GM21576 (cell line): ENCODE data around the gene JAK1.
"Not testable (repeated sequence)": the region's sequence is repeated elsewhere in the genome, so short reads cannot be mapped to it uniquely, and the experiment has no call there.

Experiments used
- ATAC-seq: cut with Tn5 transposase; IDR thresholded peaks from one replicate; pipeline ENCODE4 v1.9.1; 2021; ENCODE audit warnings: mild to moderate bottlenecking, moderate library complexity; ENCODE audit not compliant: unreplicated experiment

Gene JAK1

DNA sequence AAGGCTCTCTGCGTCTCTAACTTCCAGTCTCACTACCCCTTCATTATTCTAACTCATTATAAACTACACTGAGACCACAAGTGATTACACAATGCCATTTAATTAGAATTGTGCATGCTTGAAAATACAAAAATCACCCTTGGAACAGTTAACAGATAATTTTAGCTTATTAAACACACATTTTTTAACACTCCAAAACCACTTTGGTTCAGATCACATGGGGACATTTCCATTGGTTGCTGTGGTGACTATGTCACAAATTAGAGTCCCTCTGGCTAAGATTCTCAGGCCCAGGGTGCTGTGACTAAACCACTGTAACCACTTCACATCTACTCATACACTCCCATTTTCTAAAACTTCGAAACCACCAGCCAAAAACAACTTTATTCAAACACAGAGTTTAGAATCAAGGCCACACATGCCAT, 43.0 kb downstream of the JAK1 start:
- ATAC-seq = no peak

DNA sequence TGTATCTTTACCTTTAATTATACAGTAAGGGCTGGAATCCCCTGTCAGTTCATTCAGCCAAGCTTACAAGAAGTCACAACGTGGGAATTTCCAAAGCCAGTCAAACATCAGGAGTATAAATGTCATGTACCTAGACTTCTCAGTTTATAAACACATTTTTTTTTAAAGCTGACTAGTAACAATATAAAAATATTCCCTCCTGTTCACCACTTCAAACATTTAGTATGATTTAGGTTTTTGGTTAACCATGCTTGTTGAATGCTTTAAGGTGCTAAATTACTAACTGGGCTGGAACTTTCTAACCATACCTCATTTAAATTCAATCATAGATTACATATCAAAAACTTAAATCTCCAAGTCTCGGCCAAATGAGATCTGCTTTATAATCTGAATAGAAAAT, 44.0 kb downstream of the JAK1 start:
- no peak for ATAC-seq

DNA sequence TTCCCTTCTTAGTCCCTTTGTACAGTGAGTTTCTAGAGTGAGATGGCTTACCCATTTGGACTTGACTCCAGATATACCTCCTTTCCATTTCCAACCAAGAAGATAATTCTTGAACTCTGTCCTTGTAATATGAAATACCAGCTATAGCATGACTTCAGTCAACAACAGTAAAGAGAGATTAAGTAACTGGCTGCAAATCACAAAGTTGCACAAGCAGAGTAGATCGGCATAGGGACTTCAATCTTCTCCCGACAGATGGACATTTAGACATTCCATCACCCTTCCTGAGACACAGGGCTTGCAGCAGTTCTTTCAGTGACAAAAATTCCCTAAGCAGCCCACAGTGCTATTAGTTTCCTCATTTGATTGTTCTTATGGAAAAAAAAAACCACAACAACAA, 44.6 kb downstream of the JAK1 start:
- ATAC-seq = no peak

DNA sequence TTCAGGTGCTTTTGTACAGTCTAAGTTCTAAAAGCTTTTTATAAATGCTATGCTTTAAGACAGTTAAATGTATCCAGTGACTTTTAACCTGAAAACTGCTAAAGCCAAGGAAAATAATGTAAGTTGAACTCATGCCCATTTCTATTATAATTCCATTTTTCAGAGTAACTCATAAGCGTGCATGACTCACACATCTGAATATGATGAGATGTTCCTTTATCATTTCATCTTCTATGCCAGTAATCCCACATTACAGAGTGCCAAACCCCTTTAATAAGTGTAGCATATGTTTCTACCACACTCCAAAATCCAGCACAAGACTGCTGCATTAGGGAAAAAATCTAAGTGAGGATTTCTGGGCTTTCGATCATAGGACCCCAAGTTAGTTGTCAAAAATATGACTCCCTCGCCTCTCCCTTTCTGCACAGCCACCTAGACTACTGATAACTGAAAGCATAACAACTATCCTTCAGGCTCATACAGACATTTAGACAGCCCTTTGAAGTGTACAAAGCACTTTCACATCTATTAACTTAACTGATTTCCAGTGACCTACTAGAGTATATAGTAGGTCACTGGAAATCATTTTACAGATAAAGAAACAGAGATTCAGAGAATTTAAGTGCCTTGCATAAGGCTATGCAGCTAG, 45.3 kb downstream of the JAK1 start:
- no peak for ATAC-seq

DNA sequence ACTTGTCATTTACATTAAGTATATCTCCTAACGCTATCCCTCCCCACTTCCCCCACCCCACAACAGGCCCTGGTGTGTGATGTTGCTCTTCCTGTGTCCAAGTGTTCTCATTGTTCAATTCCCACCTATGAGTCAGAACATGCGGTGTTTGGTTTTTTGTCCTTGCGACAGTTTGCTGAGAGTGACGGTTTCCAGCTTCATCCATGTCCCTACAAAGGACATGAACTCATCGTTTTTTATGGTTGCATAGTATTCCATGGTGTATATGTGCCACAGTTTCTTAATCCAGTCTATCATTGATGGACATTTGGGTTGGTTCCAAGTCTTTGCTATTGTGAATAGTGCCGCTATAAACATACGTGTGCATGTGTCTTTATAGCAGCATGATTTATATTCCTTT, 47.2 kb downstream of the JAK1 start:
- ATAC-seq = not testable (repeated sequence)

DNA sequence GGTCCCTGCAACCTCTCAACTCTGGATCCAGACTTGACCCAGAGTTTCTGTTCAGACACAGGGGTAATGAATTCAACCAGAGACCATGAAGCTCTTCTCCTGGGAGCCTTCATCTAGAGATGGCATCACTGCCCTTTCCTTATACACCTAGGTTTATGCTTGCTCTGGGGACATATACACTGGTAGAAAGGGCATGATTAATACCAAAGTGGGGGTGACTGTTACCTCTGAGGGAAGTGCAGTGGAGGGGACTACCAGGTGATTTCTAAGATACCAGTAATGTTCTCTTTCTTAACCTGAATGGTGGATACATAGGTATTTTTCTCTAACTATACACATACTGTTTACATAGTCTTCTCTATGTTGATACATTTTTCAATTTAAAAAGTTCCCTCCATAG, 48.4 kb downstream of the JAK1 start:
- no peak for ATAC-seq

DNA sequence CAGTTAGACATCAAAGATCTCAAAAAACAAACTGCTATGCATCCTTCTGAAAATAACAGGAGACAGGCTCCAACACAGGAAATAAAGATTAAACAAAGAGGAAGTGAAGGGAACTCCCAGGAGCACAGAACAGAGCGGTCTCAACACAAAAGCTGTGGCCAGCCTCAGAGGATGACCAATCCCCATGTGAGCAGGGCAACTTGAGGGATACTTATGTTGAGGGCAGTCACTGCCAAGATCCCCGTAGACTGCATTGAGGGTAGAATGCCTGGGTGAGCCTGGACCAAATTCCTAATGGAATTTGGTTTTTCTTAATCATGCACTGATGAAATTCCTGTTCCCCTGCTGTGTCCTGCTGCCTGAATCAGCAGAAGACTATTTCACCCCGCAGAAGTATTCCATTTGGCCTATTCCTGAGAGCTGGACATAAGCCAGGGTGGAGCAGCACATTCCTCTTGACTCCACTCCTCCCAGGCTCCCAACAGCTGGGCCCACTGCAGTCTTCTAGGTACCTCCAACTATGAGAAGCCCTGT, 49.0 kb downstream of the JAK1 start:
- no peak for ATAC-seq

DNA sequence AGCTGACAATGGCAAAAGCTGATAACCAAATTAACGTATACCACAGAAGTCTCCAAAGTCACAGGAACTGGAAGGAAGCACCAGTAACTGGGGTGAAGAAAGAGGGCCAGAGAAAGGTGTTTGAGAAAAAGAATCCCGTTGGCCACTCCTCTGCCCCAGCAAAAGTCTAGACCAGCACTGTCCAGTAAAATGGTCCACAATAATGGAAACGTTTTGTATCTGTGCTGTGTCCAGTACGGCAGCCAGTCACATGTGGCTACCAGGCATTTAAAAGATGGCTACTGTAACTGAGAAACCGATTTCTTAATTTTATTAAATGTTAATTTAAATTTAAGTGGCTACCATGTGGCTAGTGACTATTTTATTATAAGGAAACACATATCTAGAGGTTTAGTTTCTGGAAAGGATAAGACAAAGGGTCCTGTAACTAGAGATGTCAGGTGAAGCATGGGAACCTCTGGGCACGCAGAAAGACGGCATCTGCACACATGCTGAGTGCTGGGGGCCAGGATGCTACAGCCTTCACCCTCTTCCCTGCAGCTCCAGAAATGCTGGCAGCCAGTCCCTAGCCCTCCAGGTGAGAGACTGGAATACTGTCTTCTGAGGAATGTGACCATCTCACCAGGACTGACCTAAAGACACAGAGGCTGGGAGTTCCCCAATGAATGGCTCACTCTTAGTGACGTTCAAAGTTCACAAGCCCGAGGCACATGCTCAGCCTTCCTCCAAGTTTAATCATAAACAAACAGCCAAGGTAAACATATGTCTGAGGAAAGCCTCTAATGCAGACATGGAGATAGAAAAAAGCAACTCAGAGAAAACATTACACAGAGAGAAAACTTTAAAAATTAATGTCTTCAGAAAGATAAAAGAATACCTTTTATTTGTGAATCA, 50.7 kb downstream of the JAK1 start:
- no peak for ATAC-seq

DNA sequence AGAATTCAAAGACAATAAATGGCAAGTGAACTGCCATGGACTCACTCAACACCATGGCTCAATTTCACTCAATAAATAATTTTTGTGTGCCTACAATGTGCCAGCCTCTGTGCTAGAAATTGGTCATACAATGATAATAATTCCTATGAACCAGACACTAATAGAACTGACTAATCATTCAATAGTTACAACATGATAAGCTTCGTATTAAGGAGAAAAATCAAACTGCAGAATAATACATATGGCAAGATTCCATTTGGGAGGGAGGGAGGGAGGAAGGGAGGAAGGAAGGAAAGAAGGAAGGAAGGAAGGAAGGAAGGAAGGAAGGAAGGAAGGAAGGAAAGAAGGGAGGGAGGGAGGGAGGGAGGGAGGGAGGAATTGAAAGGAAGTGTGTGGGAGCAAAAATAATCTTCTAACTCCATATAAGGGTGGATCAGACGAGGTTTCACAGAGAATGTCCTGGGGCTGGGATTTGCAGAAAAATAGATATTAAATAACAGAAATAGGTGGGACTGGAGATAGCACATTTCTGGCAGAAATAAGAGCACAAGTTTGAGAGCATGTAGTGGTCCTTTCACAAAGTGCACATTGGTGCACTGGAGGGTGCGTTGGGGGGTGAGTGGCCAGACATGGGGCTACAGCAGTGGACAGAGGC, 52.9 kb downstream of the JAK1 start:
- ATAC-seq = no peak

DNA sequence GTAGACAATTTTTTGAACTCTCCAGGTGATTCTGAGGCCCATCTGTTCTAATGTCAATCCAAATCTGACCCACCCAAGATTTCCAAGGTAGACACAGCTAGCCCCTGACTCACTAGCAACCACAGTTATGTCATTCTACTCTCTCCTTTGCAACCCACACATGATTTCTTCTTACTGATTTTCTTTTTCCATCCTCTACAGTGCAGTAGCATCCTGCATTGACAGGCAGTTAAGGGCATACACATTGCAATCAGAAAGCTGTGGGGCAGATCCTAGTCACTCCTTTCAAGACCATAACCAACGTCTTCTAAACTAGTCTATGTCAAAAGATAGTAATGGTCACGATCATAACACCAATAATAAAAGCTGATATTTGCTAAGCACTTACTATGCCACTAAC, 54.2 kb downstream of the JAK1 start:
- no peak for ATAC-seq

DNA sequence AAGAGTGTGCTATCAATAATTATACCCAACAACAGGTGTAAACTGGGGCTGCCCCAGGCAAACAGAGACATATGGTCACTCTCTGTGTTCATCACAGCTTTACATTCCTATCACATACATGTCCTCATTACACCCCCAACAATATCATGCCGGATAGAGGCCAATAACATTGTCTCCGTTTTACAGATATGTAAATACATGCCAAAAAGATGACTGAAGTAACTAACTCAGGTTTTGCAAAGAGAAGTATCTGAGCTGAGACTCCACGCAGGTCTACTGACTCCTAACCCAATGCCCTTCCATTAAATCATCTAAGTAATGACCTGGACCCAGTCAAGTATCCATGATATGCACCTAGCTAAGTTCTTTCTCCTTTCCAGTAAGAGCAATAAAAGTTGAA, 55.0 kb downstream of the JAK1 start:
- ATAC-seq = no peak

DNA sequence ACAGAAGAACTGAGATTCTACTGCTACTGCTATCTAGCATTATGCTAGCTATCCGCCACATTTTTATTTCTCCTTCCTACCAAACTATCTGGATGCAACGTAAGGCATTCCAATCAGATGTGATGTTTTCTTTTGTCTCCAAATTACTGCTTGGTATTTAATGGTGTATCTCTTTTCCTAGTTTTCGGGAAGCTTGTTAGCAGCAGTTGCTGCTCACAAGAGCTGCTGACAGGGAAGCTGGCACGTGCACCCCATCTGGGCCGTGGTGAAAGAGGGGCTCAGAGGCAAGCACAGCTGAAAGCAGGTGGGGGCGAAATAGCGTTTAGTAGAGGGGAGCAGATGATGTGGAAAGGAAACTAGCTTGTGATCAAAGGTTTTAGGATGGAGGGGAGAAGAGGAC, 57.3 kb downstream of the JAK1 start:
- no peak for ATAC-seq

DNA sequence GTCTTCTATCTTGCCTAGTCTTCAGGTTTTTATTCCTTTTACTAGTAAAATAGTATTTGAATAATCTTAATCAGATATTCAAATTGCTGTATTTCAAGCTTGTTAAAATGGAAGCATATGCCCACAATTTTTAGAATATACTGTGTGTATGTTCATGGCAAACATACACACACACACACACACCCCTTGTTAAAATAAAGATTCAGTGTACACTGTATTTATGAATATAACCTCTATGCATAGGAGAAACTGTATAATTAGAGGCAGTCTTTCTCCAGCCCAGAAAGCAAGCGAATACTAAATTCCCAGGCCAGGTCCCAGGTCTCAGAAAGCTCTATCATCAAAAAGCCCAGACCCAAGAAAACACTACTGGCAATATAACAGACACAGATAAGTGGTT, 57.8 kb downstream of the JAK1 start:
- no peak for ATAC-seq

DNA sequence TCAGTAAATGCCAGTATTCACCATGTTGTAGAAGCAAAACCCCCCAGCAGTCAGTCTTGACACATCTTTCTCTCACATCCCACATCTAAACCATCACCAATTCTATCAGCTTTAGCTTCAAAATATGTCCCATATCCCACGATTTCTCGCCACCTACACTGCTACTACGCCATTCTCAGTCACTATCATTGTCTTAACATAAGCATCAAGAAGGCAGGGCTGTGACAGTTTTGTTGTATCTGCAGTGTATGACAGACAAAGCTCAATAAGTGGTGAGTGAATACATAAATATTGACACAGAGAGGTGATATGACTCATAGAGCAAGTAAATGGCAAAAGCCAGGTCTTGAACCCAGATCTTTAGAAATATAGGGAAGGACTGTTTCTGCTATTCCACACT, 59.9 kb downstream of the JAK1 start:
- ATAC-seq = no peak

DNA sequence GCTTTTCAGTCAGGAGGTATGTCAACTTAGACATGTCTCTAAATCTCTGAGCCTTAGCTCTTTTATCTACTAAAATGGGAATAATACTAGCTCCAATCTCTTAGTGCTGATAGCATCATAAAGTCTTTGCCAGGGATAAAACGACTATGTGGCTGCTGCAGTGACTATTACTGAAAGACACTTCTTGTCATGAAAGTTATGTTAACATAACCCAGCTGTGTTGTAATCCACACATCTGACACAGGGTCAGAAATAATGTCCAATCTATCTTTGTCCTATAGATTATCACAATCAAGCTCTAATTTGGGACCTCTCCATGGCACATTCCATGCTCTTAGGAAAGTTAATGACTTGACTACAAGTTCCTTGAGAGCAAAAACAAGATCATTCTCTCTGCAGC, 62.8 kb downstream of the JAK1 start:
- no peak for ATAC-seq

DNA sequence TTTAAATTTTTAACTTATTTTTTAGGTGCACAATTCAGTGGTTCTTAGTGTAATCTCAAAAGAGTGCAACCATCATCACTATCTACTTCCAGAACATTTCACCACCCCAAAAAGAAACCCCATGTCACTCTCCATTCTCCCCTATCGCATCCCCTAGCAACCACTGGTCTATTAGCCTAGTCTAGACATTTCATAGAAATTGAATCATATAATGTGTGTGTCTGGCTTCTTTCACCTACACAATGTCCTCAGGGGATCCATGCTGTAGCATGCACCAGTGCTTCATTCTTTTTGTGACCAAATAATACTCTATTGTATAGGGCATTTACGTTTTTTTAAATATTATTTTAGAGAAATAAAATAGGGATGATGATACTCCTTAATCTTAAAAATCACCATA, 64.7 kb downstream of the JAK1 start:
- no peak for ATAC-seq

DNA sequence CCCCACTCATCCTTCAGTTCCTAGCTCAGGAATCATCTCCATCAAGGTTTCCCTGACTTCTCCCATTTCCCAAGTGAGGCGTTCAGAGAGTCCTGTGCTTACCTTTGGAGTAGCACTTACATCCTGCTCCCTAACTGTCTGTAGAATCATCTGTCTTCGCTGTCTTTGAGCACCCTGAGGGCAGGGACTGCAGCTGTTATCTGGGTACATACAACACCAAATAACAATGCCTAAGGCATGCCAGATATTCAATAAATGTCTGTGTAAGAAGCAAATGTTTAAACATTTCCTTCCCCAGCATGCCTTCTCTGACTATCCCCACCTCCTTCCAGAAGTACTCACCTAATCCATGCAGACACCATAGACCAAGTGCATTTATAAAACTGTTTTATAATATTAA, 65.4 kb downstream of the JAK1 start:
- no peak for ATAC-seq

DNA sequence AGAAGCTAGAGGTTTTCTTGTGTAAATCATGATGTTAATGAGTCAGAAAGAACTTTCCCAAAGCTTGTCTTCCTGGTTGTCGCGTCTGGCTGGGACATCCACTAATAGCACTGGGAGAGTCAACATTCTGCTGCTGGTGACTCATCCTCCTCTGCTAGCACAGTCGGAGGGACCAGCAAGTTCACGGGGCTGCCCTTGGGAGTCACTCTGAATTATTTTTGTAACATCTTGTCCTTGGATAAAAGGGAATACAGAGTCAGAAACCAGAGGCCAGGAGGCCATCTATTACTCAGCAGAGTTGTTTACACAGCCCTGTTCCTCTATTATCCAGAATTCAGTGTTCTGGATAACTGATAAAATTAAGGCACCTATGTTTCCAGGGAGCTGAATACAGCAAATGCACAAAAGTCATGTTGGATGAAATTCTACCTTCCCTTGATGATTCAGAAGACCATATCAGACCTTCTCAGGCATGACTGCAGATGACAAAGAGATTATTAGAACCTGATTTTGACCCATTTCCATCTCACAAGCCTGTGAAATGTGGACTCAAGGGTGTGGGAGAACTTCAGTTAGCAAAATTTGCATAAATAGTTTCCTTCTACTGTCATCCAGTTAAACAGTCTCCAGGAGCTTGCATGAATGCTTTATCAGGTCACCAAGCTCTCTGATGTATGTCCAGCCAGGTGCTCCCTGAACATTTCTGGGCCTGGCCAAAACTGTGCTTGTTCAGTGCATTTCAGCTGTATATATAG, 68.1 kb downstream of the JAK1 start:
- ATAC-seq = peak; percentile 43

DNA sequence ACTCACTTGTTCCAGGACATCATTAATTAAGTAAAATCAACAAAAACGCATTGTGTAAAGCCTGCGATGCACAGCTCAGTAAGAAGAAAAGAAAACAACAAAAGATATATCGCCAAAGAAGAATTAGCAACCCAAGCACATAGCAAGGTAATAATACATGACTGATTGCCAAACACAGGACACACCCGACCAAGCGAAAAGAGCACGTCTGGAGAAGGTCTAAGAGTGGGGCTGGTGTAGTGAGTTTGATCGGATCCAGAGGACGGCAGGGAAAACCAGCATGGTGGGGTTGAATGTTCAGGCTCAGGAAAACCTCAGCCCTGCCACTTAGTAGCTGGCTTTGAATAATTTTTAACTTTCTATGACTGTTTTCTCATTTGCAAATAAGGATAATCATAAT, 69.8 kb downstream of the JAK1 start:
- ATAC-seq = no peak

DNA sequence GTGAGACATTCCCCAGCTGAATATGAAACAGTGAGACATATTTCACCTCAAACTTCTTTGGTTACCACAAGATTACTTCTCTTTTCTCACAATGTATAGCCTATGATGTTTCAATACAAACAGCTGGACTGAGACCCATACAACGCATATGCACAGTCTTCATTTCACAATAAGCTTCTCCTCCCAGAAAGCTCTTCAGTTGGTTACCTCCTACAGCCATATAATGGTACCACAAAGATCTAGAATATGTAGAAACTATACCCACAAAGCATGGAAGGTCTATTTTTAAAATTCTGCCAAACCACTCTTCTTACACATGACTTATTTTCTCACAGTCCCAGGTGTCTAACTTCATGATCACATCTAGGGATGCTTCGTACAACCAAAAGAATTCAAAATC, 70.8 kb downstream of the JAK1 start:
- peak; percentile 80 for ATAC-seq
